Spinal cord (tissue), 10 donors: ENCODE data around the gene RAPGEF1. TPM values are rescaled to one million over a fixed set of nuclear protein-coding genes. Genes with fewer than 3 reads are reported as not detected.
A peak's percentile ranks its signal among the peaks of the same experiment; 100 is the strongest.

Source experiments
- DNase-seq, 6 donors: peaks; one replicate each; pipeline versions ENCODE4 v3.0.0 to v3.0.0-alpha.2; 2013 to 2015; ENCODE audit warnings: low spot score in 6 of 6, low read depth in 4 of 6
- H3K27ac ChIP-seq: one replicate; pipeline ENCODE4 v1.5.1; 2013; ENCODE audit warnings: low read depth, low read length, control low read depth
- H3K27me3 ChIP-seq: one replicate; pipeline ENCODE4 v1.6.1; 2013; ENCODE audit warnings: low read length; ENCODE audit not compliant: control insufficient read depth, insufficient read depth
- H3K36me3 ChIP-seq: one replicate; pipeline ENCODE4 v1.6.1; 2013; ENCODE audit warnings: low read length; ENCODE audit not compliant: control insufficient read depth, insufficient read depth
- H3K4me1 ChIP-seq: one replicate; pipeline ENCODE4 v1.6.1; 2013; ENCODE audit warnings: low read length; ENCODE audit not compliant: control insufficient read depth, insufficient read depth
- H3K4me3 ChIP-seq: one replicate; pipeline ENCODE4 v1.5.1; 2013; ENCODE audit warnings: low read depth, low read length, control low read depth
- H3K9me3 ChIP-seq: one replicate; pipeline ENCODE4 v1.6.1; 2013; ENCODE audit warnings: low read length; ENCODE audit not compliant: control insufficient read depth, insufficient read depth
- WGBS: methylation state at CpG from one replicate; pipeline ENCODE4 v1.1.5; 2013; ENCODE audit warnings: missing lambda C conversion rate; ENCODE audit not compliant: insufficient coverage; 5-methylcytosine and 5-hydroxymethylcytosine counted together
- polyA plus RNA-seq, 2 donors: library from polyadenylated mRNA; unstranded; fragments of 120-200 nt; gene quantifications; one replicate each; pipeline ENCODE4 v1.2.1, GENCODE V29; 2013; ENCODE audit not compliant: insufficient read length in 2 of 2
- total RNA-seq, 2 donors: library from RNA; depleted of rRNA in 1 of 2; stranded (reverse); fragments of 120-200 nt in 1 of 2; fragments of >200 nt in 1 of 2; gene quantifications; one replicate each; pipeline versions ENCODE4 v1.2.3 to v1.2.4, GENCODE V29; 2013 to 2014
- donor health status: healthy.

RAPGEF1 gene
- total and polyA plus RNA-seq, 4 donors: 39.7 to 175 (median 89.2) TPM

DNA sequence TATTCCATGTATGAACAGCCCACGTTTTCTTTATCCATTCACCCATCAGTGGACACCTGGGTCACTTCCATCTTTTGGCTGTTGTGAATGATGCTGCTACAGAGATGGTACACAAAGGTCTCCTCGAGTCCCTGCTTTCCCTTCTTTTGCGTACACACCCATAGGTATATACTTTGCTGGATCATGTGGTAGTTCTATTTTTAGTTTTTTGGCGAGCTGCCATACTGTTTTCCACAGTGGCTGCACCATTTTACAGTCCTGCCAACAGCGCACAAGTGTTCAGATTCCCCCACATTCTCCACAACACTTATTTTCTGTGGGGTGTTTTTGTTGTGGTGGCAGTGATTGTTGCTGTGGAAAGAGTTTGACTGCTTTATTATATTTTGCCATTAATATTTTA, 16.2 kb downstream of the RAPGEF1 start:
- Histone ChIP-seq H3K36me3 (peaks cover 3% of the 10 kb centered on the region), H3K4me3 (no peak overlapping the region), H3K27ac (no peak overlapping the region), H3K9me3 (no peaks in the 10 kb centered on the region), H3K27me3 (no peaks in the 10 kb centered on the region), H3K4me1 (peaks cover 12% of the 10 kb centered on the region)
- no CpG with 5 or more reads among the region's 5 CpGs for WGBS
- no peak for DNase-seq

DNA sequence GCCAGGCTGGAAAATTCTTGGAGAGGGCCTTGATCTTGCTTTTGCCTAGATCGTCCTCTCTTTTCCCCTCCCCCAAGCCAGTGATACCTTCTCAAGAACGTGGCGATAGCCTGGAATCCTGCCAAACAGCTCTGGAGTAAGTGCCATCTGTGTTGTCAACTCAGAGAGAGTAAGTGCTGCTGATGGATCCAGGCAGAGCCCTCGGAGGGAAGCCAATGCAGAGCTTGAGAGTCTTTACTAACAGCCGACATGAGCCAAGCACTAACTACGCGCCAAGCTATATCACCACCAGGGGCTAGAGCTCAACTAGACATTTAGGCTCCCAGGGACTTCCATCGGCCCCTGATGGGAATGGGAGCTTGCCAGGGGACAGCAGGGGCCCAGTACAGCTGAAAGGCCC, 17.6 kb downstream of the RAPGEF1 start:
- WGBS: 58% methylated on average over 6 of the region's 8 CpGs
- H3K4me1 ChIP-seq: peaks cover 18% of the 10 kb centered on the region
- H3K4me3 ChIP-seq: no peak overlapping the region
- no peaks in the 10 kb centered on the region for H3K9me3 ChIP-seq
- H3K27me3 ChIP-seq: no peaks in the 10 kb centered on the region
- H3K36me3 ChIP-seq: peaks cover 3% of the 10 kb centered on the region
- no peak overlapping the region for H3K27ac ChIP-seq
- peak in 2 of 6 donors; percentile 86 to 94 for DNase-seq

DNA sequence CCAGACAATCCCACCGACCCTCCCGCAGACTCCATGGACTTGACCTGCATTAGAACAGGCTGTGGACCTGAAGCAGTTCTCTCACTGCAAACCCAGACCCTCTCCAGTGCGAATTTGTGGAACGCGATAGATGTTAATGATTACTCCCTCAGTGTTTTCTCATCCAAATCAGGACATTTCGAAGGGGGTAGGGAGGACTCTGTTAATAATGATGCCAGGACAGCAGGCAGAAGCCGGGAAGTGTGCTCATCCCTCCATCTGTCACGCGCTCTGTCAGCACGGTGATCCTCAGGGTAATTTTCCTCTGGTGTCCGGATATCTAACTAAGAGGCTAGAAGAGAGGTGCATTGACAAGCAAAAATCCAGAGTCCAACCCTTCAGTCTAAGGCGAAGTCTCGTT, 18.8 kb downstream of the RAPGEF1 start:
- no peak overlapping the region for H3K27ac ChIP-seq
- peaks cover 25% of the 10 kb centered on the region for H3K4me1 ChIP-seq
- DNase-seq: no peak
- no peaks in the 10 kb centered on the region for H3K27me3 ChIP-seq
- peaks cover 6% of the 10 kb centered on the region for H3K36me3 ChIP-seq
- H3K9me3 ChIP-seq: no peaks in the 10 kb centered on the region
- 86% methylated on average over 9 of the region's 13 CpGs for WGBS
- H3K4me3 ChIP-seq: no peak overlapping the region

DNA sequence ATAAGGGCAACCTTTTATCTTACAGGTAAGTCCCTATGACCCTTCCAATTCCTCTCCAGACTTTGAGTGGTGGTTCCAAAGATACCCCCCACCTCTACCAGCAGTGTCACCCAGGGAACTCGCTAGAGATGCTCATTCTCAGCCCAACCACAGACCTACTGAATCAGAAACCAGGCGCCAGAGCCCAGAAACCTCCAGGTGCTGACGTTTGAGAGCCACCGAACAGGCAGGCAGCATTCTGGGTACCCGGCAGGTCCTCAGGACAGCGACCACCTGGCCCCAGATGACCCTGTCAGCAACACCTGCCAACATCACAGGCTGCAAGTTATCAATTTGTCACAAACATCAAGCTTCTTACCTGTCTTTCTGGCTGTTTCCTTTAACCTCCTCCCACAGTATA, 19.5 kb downstream of the RAPGEF1 start:
- H3K27ac ChIP-seq: no peak overlapping the region
- no peak for DNase-seq
- no peaks in the 10 kb centered on the region for H3K27me3 ChIP-seq
- H3K9me3 ChIP-seq: no peaks in the 10 kb centered on the region
- peaks cover 6% of the 10 kb centered on the region for H3K36me3 ChIP-seq
- H3K4me1 ChIP-seq: peaks cover 25% of the 10 kb centered on the region
- 91% methylated on average over 6 of the region's 6 CpGs for WGBS
- H3K4me3 ChIP-seq: no peak overlapping the region

- H3K27ac ChIP-seq: no peak overlapping the region
- H3K27me3 ChIP-seq: no peaks in the 10 kb centered on the region
- peaks cover 11% of the 10 kb centered on the region for H3K36me3 ChIP-seq
- DNase-seq: no peak
- H3K4me3 ChIP-seq: no peak overlapping the region
- H3K9me3 ChIP-seq: no peaks in the 10 kb centered on the region
- WGBS: 20% methylated on average over 1 of the region's 7 CpGs
- peaks cover 25% of the 10 kb centered on the region for H3K4me1 ChIP-seq
These were observed 20.5 kb downstream of the RAPGEF1 start for GRCh38 chr9:131719262-131719908.

GRCh38 chr9:131717719-131718460, 22.0 kb downstream of the RAPGEF1 start:
- H3K27ac ChIP-seq: no peak overlapping the region
- 80% methylated on average over 9 of the region's 14 CpGs for WGBS

GRCh38 chr9:131715906-131716305, 24.0 kb downstream of the RAPGEF1 start:
- Histone ChIP-seq H3K9me3 (no peaks in the 10 kb centered on the region), H3K27ac (no peak overlapping the region), H3K4me3 (no peak overlapping the region), H3K4me1 (peaks cover 15% of the 10 kb centered on the region), H3K36me3 (peaks cover 8% of the 10 kb centered on the region), H3K27me3 (no peaks in the 10 kb centered on the region)
- 83% methylated on average over 5 of the region's 5 CpGs for WGBS
- DNase-seq: no peak

More at GRCh38 chr9:131717719-131718460, 22.0 kb downstream of the RAPGEF1 start:
- Histone ChIP-seq H3K36me3 (peaks cover 11% of the 10 kb centered on the region), H3K9me3 (no peaks in the 10 kb centered on the region), H3K27me3 (no peaks in the 10 kb centered on the region), H3K4me3 (no peak overlapping the region), H3K4me1 (peaks cover 25% of the 10 kb centered on the region)
- no peak for DNase-seq

DNA sequence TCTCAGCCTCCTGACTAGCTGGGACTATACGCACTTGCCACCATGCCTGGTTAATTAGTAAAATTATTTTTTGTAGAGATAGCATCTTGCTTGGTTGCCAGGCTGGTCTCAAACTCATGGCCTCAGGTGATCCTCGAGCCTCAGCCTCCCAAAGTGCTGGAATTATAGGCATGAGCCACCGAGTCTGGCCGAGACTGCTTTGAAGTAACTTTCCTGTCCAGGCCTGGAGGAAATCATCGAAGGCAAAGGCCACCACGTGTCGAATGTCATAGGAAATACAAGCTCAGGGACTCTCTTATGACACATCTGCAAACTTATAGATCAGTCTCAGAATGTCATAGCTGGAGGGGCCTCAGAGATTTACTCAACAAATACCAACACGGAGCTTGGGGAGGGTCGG, 25.1 kb downstream of the RAPGEF1 start:
- Histone ChIP-seq H3K27ac (peak overlapping the region; percentile 12), H3K36me3 (peaks cover 7% of the 10 kb centered on the region), H3K9me3 (no peaks in the 10 kb centered on the region), H3K27me3 (no peaks in the 10 kb centered on the region), H3K4me1 (peaks cover 19% of the 10 kb centered on the region), H3K4me3 (no peak overlapping the region)
- WGBS: 100% methylated on average over 7 of the region's 9 CpGs
- no peak for DNase-seq

DNA sequence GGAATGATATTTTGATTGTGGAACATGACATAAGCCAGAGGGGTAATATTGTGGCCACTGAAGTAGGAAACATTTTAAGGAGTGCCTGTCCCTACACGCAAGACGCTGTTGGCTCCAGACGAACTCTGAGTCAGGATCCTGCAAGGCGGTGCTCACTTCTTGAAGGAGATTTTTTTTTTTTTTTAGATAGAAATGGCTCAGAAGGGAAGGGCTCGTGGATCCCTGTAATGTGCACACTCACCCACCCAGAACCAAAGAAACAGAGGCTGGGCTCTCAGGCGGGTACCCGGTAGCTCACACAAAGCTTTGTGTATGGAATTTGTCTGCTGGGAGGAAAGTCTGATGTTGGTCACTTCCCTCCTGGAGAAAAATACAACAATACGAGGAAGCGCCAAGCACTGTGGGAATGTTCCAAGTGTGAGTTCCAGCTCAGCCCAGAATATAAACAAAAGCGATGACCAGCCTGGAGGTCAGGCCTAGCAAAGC, 25.7 kb downstream of the RAPGEF1 start:
- Histone ChIP-seq H3K27ac (peak overlapping the region; percentile 3), H3K27me3 (no peaks in the 10 kb centered on the region), H3K4me1 (peaks cover 25% of the 10 kb centered on the region), H3K36me3 (peaks cover 7% of the 10 kb centered on the region), H3K9me3 (no peaks in the 10 kb centered on the region), H3K4me3 (no peak overlapping the region)
- peak in 1 of 6 donors; percentile 46 for DNase-seq
- 73% methylated on average over 2 of the region's 10 CpGs for WGBS

GRCh38 chr9:131713016-131713415, 26.9 kb downstream of the RAPGEF1 start:
- H3K4me3 ChIP-seq: no peak overlapping the region
- H3K27ac ChIP-seq: no peak overlapping the region
- no peak for DNase-seq
- 87% methylated on average over 5 of the region's 8 CpGs for WGBS
- H3K36me3 ChIP-seq: peaks cover 7% of the 10 kb centered on the region
- H3K9me3 ChIP-seq: no peaks in the 10 kb centered on the region
- peaks cover 23% of the 10 kb centered on the region for H3K4me1 ChIP-seq
- no peaks in the 10 kb centered on the region for H3K27me3 ChIP-seq
